RPMI7951 (cell line): ENCODE measurements around the gene DIP2A. TPM values are rescaled to one million over a fixed set of nuclear protein-coding genes. Genes with fewer than 3 reads are reported as not detected.

Source experiments
- total RNA-seq: library from RNA; depleted of rRNA; stranded (reverse); fragments of >200 nt; shearing (Covaris generic); gene quantifications from 2 replicates; pipeline ENCODE4 v1.2.3, GENCODE V29; 2014; rRNA removed

Gene DIP2A
- total RNA-seq, 1 experiment from 2014 or later = 14.3 TPM

Other genes with a start within 250 kb of the DIP2A start
- 26.7 and 32.9 TPM in 2 replicates for gene LSS, start 230.1 kb upstream of the DIP2A start, total RNA-seq
- gene MCM3AP, start 173.3 kb upstream of the DIP2A start, total RNA-seq = 27.5 and 37.5 TPM in 2 replicates
- gene YBEY, start 172.5 kb upstream of the DIP2A start, total RNA-seq = 9.9 and 18.5 TPM in 2 replicates
- 8.9 TPM in 2 replicates for gene C21orf58, start 135.0 kb upstream of the DIP2A start, total RNA-seq
- gene PCNT, start 134.7 kb upstream of the DIP2A start, total RNA-seq = 11.7 and 13.6 TPM in 2 replicates
- gene S100B, start 146.2 kb downstream of the DIP2A start, total RNA-seq = 27.7 and 31.8 TPM in 2 replicates
- 77.9 and 83.0 TPM in 2 replicates for gene PRMT2, start 176.8 kb downstream of the DIP2A start, total RNA-seq